NB4 (cell line): ENCODE results near the gene FSTL4.

Experiments
- DNase-seq: peaks from one replicate; pipeline ENCODE4 v3.0.0; 2010; ENCODE audit warnings: low read depth
- H3K4me3 ChIP-seq: one replicate; pipeline ENCODE4 v1.5.1; 2011; ENCODE audit warnings: mild to moderate bottlenecking, low read depth, low read length, moderate library complexity
- CTCF ChIP-seq: IDR thresholded peaks from one replicate; pipeline ENCODE4 v1.5.1; 2012; ENCODE audit warnings: low read depth, low read length
- MAX ChIP-seq: IDR thresholded peaks from 2 replicates; pipeline ENCODE4 v1.6.1; 2011; ENCODE audit warnings: low read depth, low read length
- MYC ChIP-seq: IDR thresholded peaks from 2 replicates; pipeline ENCODE4 v1.6.1; 2011; ENCODE audit warnings: low read depth, low read length
- POLR2A ChIP-seq: IDR thresholded peaks from 2 replicates; pipeline ENCODE4 v1.6.1; 2011; ENCODE audit warnings: mild to moderate bottlenecking; ENCODE audit not compliant: insufficient read length; ENCODE audit errors: extremely low read depth

FSTL4 gene

GRCh38 chr5:133402775-133403174 is 209.6 kb downstream of the FSTL4 start:
- no peak for DNase-seq
- TF ChIP-seq MYC (no peak), MAX (no peak), POLR2A (no peak), CTCF (no peak)
- no peak overlapping the region for H3K4me3 ChIP-seq

GRCh38 chr5:133401731-133402347 is 210.5 kb downstream of the FSTL4 start:
- DNase-seq: no peak
- no peak overlapping the region for H3K4me3 ChIP-seq
- TF ChIP-seq MAX: no peak
- TF ChIP-seq POLR2A: no peak
- no peak for TF ChIP-seq MYC
- TF ChIP-seq CTCF: no peak

- no peak for DNase-seq
- no peak overlapping the region for H3K4me3 ChIP-seq
- no peak for TF ChIP-seq MAX
- no peak for TF ChIP-seq MYC
- TF ChIP-seq POLR2A: no peak
- TF ChIP-seq CTCF: no peak
Observed at GRCh38 chr5:133400831-133401351, 211.4 kb downstream of the FSTL4 start.

GRCh38 chr5:133400120-133400519 is 212.2 kb downstream of the FSTL4 start:
- no peak overlapping the region for H3K4me3 ChIP-seq
- no peak for TF ChIP-seq CTCF
- no peak for TF ChIP-seq POLR2A
- no peak for TF ChIP-seq MYC
- no peak for TF ChIP-seq MAX
- no peak for DNase-seq

GRCh38 chr5:133399247-133399891 is 213.0 kb downstream of the FSTL4 start:
- no peak for DNase-seq
- no peak overlapping the region for H3K4me3 ChIP-seq
- TF ChIP-seq CTCF (no peak), MAX (no peak), MYC (no peak), POLR2A (no peak)
